HFFc6 (cell line): ENCODE results near the gene AGFG2. TPM values are rescaled to one million over a fixed set of nuclear protein-coding genes. Genes with fewer than 3 reads are reported as not detected.
"Not testable (repeated sequence)": the region's sequence is repeated elsewhere in the genome, so short reads cannot be mapped to it uniquely, and the experiment has no call there.

ENCODE experiments used
- DNase-seq: peaks from one replicate; pipeline ENCODE4 v3.0.0-alpha.2; 2018
- H3K27ac Mint-ChIP-seq: 2 replicates; pipeline ENCODE4 v1.8.0; 2020; ENCODE audit warnings: mild to moderate bottlenecking, mixed read lengths
- H3K27me3 Mint-ChIP-seq: 2 replicates; pipeline ENCODE4 v1.8.0; 2021; ENCODE audit warnings: mild to moderate bottlenecking, moderate library complexity, mixed read lengths; ENCODE audit not compliant: insufficient read depth
- H3K36me3 Mint-ChIP-seq: 2 replicates; pipeline ENCODE4 v1.8.0; 2021; ENCODE audit warnings: low read depth, mixed read lengths
- H3K4me1 Mint-ChIP-seq: 2 replicates; pipeline ENCODE4 v1.8.0; 2020; ENCODE audit warnings: low read depth, mixed read lengths
- H3K4me3 Mint-ChIP-seq: 2 replicates; pipeline ENCODE4 v1.8.0; 2020; ENCODE audit warnings: mild to moderate bottlenecking, moderate library complexity, mixed read lengths
- H3K9me3 Mint-ChIP-seq: 2 replicates; pipeline ENCODE4 v1.8.0; 2020; ENCODE audit warnings: mild to moderate bottlenecking, mixed read lengths
- total RNA-seq, 6 experiments: library from RNA; stranded (reverse); fragmentation: NEBNext Ultra II Directional; extraction: Animal tissue kit (Norgen Biotek cat#: 25700); gene quantifications; 2 replicates in 1 of 6; 3 replicates in 5 of 6; pipeline ENCODE4 v1.2.3, GENCODE V29; 2021
- TF ChIP-seq, protein P1 (sequence below): fragments of 200-600 bp; sonication (generic); IDR thresholded peaks from 2 replicates; pipeline ENCODE4 v1.5.0; 2021; ENCODE audit warnings: antibody characterized with exemption, mild to moderate bottlenecking

The AGFG2 gene
- total RNA-seq, 6 experiments from 2014 or later, result 14.4 to 21.4 (median 18.9) TPM

GRCh38 chr7:100563809-100564400 is 24.9 kb downstream of the AGFG2 start:
- no peaks in the 10 kb centered on the region; the same call in none of the 2 replicates for H3K27me3 Mint-ChIP-seq
- no peaks in the 10 kb centered on the region for H3K9me3 Mint-ChIP-seq
- TF ChIP-seq, protein P1, sequence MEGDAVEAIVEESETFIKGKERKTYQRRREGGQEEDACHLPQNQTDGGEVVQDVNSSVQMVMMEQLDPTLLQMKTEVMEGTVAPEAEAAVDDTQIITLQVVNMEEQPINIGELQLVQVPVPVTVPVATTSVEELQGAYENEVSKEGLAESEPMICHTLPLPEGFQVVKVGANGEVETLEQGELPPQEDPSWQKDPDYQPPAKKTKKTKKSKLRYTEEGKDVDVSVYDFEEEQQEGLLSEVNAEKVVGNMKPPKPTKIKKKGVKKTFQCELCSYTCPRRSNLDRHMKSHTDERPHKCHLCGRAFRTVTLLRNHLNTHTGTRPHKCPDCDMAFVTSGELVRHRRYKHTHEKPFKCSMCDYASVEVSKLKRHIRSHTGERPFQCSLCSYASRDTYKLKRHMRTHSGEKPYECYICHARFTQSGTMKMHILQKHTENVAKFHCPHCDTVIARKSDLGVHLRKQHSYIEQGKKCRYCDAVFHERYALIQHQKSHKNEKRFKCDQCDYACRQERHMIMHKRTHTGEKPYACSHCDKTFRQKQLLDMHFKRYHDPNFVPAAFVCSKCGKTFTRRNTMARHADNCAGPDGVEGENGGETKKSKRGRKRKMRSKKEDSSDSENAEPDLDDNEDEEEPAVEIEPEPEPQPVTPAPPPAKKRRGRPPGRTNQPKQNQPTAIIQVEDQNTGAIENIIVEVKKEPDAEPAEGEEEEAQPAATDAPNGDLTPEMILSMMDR, result peak; percentile 98
- DNase-seq, result peak; percentile 56
- H3K36me3 Mint-ChIP-seq, result no peaks in the 10 kb centered on the region
- H3K4me1 Mint-ChIP-seq, result peaks cover 15% of the 10 kb centered on the region; the same call in 1 of the 2 replicates
- H3K4me3 Mint-ChIP-seq, result no peak overlapping the region
- no peak overlapping the region for H3K27ac Mint-ChIP-seq

DNA sequence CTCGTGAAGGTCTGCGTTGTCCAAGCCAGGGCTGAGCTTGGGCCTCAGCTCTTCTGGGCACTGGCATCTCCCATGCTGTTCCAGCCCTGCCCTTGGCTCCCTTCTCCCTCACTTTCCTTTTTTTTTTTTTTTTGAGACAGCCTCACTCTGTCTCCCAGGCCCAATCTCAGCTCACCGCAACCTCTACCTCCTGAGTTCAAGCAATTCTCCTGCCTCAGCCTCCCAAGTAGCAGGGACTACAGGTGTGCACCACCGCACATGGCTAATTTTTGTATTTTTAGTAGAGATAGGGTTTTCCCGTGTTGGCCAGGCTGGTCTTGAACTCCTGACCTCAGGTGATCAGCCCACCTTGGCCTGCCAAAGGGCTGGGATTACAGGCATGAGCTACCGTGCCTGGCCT is 25.4 kb downstream of the AGFG2 start:
- not testable (repeated sequence) for DNase-seq, H3K4me3 Mint-ChIP-seq, H3K9me3 Mint-ChIP-seq, H3K27me3 Mint-ChIP-seq, H3K36me3 Mint-ChIP-seq, H3K27ac Mint-ChIP-seq
- H3K4me1 Mint-ChIP-seq, result peaks cover 15% of the 10 kb centered on the region; the same call in 1 of the 2 replicates

DNA sequence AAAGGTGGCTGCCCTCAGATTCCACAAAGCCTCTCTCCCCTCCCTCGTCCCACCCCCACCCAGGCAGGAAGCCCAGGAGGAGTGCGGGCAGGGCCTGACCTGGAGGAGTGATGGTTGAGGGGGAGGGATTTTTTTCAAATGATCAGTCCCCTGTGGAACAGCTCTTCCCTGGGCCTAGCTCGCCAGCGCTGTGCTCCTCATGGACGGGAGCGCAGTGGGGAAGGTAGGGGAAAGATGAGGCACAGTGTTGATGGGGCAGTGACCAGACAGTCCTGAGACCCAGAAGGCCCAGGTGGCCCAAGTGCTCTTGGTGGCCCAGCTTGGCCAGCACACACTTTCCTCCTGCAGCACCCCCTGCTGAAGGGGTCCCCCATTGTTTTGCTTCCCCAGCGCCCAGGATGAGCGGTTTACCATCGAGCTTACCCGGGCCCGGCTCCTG is 26.1 kb downstream of the AGFG2 start:
- no peaks in the 10 kb centered on the region for H3K36me3 Mint-ChIP-seq
- H3K27ac Mint-ChIP-seq, result no peak overlapping the region
- peaks cover 15% of the 10 kb centered on the region; the same call in 1 of the 2 replicates for H3K4me1 Mint-ChIP-seq
- TF ChIP-seq, protein P1, result no peak
- peaks cover 6% of the 10 kb centered on the region for H3K27me3 Mint-ChIP-seq
- no peaks in the 10 kb centered on the region for H3K9me3 Mint-ChIP-seq
- no peak for DNase-seq
- H3K4me3 Mint-ChIP-seq, result no peak overlapping the region

GRCh38 chr7:100566018-100566531 is 27.1 kb downstream of the AGFG2 start:
- Mint-ChIP-seq H3K36me3 (no peaks in the 10 kb centered on the region), H3K9me3 (no peaks in the 10 kb centered on the region), H3K27me3 (peaks cover 6% of the 10 kb centered on the region), H3K4me3 (no peak overlapping the region), H3K27ac (no peak overlapping the region), H3K4me1 (peaks cover 15% of the 10 kb centered on the region; the same call in 1 of the 2 replicates)
- DNase-seq, result no peak
- TF ChIP-seq, protein P1, result no peak

GRCh38 chr7:100567031-100567730 is 28.2 kb downstream of the AGFG2 start:
- H3K27ac Mint-ChIP-seq, result no peak overlapping the region; the same call in 1 of the 2 replicates
- peaks cover 10% of the 10 kb centered on the region for H3K27me3 Mint-ChIP-seq
- no peaks in the 10 kb centered on the region for H3K9me3 Mint-ChIP-seq
- peak; percentile 24 for DNase-seq
- H3K36me3 Mint-ChIP-seq, result no peaks in the 10 kb centered on the region
- TF ChIP-seq, protein P1, result no peak
- H3K4me3 Mint-ChIP-seq, result no peak overlapping the region
- H3K4me1 Mint-ChIP-seq, result peaks cover 15% of the 10 kb centered on the region; the same call in 1 of the 2 replicates

DNA sequence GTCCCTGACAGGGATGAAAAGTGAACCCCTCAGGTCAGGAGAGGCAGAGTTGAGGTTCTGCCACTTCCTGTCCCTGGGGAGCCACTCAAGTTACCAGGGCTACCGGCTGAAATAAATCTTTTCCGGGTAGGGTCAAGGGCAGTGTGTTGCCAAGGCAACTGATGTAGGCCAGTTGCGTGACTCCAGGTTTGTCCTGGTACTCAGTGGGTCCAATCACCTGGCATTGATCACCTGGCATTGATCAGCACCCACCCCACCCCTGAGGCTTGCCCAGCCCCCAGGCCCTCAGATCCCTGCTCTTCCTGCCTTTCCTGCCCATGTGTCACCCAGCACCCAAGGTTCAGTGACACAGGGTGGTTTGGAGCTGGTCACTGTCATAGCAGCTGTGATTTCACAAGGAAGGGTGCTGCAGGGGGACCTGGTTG is 28.8 kb downstream of the AGFG2 start:
- DNase-seq, result no peak
- Mint-ChIP-seq H3K9me3 (no peaks in the 10 kb centered on the region), H3K4me3 (no peak overlapping the region)

More for the DNA sequence above, 28.8 kb downstream of the AGFG2 start:
- H3K27ac Mint-ChIP-seq, result no peak overlapping the region
- no peaks in the 10 kb centered on the region for H3K36me3 Mint-ChIP-seq
- H3K4me1 Mint-ChIP-seq, result peaks cover 15% of the 10 kb centered on the region; the same call in 1 of the 2 replicates
- TF ChIP-seq, protein P1, result no peak
- peaks cover 13% of the 10 kb centered on the region for H3K27me3 Mint-ChIP-seq
